HepG2 (cell line): ENCODE measurements around the gene SOWAHA. TPM values are rescaled to one million over a fixed set of nuclear protein-coding genes. Genes with fewer than 3 reads are reported as not detected.

Source experiments
- FOSL2 ChIP-seq: sonication (generic); formaldehyde crosslinking; IDR thresholded peaks from 2 replicates; pipeline ENCODE4 v1.4.0; 2020; ENCODE audit warnings: missing genetic modification reagents
- FOXA1 ChIP-seq, 2 experiments: fragments of 450-650 bp in 1 of 2; sonication (generic) in 1 of 2; formaldehyde crosslinking in 1 of 2; IDR thresholded peaks; 2 replicates each; pipeline versions ENCODE4 v1.4.0 to v1.6.1; 2016 to 2020; ENCODE audit warnings: missing genetic modification reagents in 1 of 2
- FOXA3 ChIP-seq: IDR thresholded peaks from 2 replicates; pipeline ENCODE4 v1.6.1; 2016; ENCODE audit warnings: missing genetic modification reagents, missing compliant biosample characterization
- HOXA9 ChIP-seq: sonication (generic); formaldehyde crosslinking; IDR thresholded peaks from 2 replicates; pipeline ENCODE4 v1.8.1; 2022; ENCODE audit warnings: missing genetic modification reagents, mild to moderate bottlenecking, moderate library complexity, borderline replicate concordance
- KDM2A ChIP-seq: sonication (generic); formaldehyde crosslinking; IDR thresholded peaks from 2 replicates; pipeline ENCODE4 v1.4.0; 2020; ENCODE audit warnings: low read depth, missing genetic modification reagents, borderline replicate concordance
- SNAPC2 ChIP-seq: sonication (generic); formaldehyde crosslinking; IDR thresholded peaks from 2 replicates; pipeline ENCODE4 v1.8.1; 2022; ENCODE audit warnings: mild to moderate bottlenecking, missing genetic modification reagents
- TBX2 ChIP-seq: sonication (generic); formaldehyde crosslinking; IDR thresholded peaks from 2 replicates; pipeline ENCODE4 v1.5.0; 2020; ENCODE audit warnings: missing genetic modification reagents, mild to moderate bottlenecking, borderline replicate concordance
- TFAP4 ChIP-seq: sonication (generic); IDR thresholded peaks from 2 replicates; pipeline ENCODE4 v1.6.1; 2016; ENCODE audit warnings: low read depth, borderline replicate concordance
- TMF1 ChIP-seq: sonication (generic); formaldehyde crosslinking; IDR thresholded peaks from 2 replicates; pipeline ENCODE4 v1.8.1; 2022; ENCODE audit warnings: low read depth, missing genetic modification reagents
- ZNF580 ChIP-seq: IDR thresholded peaks from 2 replicates; pipeline ENCODE4 v1.6.1; 2016; ENCODE audit warnings: low read depth, borderline replicate concordance
- ZNF670 ChIP-seq: sonication (generic); formaldehyde crosslinking; IDR thresholded peaks from 2 replicates; pipeline ENCODE4 v1.8.0; 2022; ENCODE audit warnings: mild to moderate bottlenecking, missing genetic modification reagents, borderline replicate concordance
- polyA plus RNA-seq, 8 experiments: library from polyadenylated mRNA; depleted of rRNA in 3 of 8; stranded (reverse) in 7 of 8; unstranded in 1 of 8; fragments of >200 nt; fragmentation: Illumina TruSeq in 4 of 8; extraction: Trizol in 4 of 8; gene quantifications; 2 replicates each; pipeline versions ENCODE4 v1.2.1 to v1.2.3, GENCODE V29; 2011 to 2016; ENCODE audit warnings: low read depth in 4 of 8, missing spikeins in 1 of 8, mixed read lengths in 1 of 8; ENCODE audit not compliant: insufficient read depth in 1 of 8
- total RNA-seq, 5 experiments: library from RNA; depleted of rRNA; stranded (reverse); fragments of >200 nt; fragmentation: Illumina TruSeq; extraction: Trizol; gene quantifications; 2 replicates each; pipeline ENCODE4 v1.2.3, GENCODE V29; 2016; ENCODE audit warnings: low read depth in 1 of 5

Gene SOWAHA
- total and polyA plus RNA-seq, 2 of the 13 experiments (the other 11 are each of a cell fraction or from before 2014, with no cell fraction given): 0.95 to 1.9 TPM

DNA sequence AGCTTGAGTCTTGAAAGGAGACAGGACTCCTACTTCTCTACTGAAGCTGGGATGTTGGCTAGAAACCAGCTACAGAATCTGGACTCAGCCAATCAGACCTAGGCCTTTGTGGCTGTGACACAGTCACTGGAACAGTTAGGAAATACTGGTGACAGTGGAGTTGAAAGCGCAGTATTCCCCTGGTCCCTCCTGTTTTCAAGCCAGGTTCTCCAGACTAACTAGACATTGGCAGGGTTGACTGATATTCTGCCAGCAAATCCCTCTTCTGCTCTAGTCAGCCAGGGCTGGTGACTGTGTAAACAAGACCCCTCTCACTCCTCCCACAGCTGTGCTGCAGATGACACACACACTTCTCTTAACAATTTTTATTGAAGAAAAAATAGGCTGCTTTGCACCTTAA is 8.7 kb downstream of the SOWAHA start (continued):
- TF ChIP-seq TMF1 (CRISPR knock-in tag) (no peak), FOXA1 (IDR thresholded peaks at IDR 0.05) (no peak), FOXA1 (CRISPR knock-in tag; IDR thresholded peaks at IDR 0.05) (peak; percentile 75), TFAP4 (peak; percentile 33; the same call in 1 of the 2 replicates), ZNF670 (CRISPR knock-in tag) (no peak), FOSL2 (CRISPR knock-in tag) (0 out of 2 replicates have a peak, but pooled peaks have one; percentile 16), SNAPC2 (no peak), TBX2 (CRISPR knock-in tag) (no peak; the same call in 1 of the 2 replicates), ZNF580 (CRISPR knock-in tag) (0 out of 2 replicates have a peak, but pooled peaks have one; percentile 23), FOXA3 (CRISPR knock-in tag) (peak; percentile 82), KDM2A (CRISPR knock-in tag) (0 out of 2 replicates have a peak, but pooled peaks have one; percentile 10), HOXA9 (no peak)
- TF ChIP-seq, all 625 proteins: peak for 8
